Measurements from ENCODE around the gene NTF3. TPM values are rescaled to one million over a fixed set of nuclear protein-coding genes. Genes with fewer than 3 reads are reported as not detected.

NTF3 gene
- total RNA-seq, 1 donor from 2014 or later: 2.1 TPM

DNA sequence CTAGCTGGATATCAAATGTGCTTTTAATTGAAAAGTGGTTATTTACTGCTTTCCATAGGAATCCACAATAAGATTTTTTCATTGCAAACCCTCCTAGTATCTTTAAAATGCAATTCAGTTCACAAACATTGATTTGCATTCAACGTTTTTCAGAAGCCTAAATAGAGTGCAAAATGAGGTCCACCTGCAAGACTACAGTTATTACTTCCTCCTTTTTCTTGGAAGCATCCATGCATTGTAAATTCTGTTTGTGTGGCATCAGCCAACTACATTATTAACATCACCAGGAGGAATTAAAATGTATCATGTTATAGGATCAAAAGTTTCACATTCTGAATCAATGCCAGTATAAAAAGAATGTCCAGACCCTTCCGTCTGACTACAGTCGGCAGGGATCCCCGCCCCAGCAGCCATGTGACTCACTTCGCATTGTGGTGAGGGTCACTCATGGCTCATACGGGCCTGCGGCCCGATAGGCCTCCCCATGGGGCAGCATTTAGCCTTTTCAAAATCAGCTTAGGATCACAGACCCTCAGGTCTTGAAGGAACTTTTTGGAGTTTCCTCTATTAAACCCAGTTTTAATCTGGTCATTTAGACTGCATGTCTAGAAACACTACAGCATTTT, 46.3 kb downstream of the NTF3 start:
- no peak overlapping the region for H3K4me3 ChIP-seq (ENCODE audit: low read depth, low read length)
- TF ChIP-seq, protein P1, sequence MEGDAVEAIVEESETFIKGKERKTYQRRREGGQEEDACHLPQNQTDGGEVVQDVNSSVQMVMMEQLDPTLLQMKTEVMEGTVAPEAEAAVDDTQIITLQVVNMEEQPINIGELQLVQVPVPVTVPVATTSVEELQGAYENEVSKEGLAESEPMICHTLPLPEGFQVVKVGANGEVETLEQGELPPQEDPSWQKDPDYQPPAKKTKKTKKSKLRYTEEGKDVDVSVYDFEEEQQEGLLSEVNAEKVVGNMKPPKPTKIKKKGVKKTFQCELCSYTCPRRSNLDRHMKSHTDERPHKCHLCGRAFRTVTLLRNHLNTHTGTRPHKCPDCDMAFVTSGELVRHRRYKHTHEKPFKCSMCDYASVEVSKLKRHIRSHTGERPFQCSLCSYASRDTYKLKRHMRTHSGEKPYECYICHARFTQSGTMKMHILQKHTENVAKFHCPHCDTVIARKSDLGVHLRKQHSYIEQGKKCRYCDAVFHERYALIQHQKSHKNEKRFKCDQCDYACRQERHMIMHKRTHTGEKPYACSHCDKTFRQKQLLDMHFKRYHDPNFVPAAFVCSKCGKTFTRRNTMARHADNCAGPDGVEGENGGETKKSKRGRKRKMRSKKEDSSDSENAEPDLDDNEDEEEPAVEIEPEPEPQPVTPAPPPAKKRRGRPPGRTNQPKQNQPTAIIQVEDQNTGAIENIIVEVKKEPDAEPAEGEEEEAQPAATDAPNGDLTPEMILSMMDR (conservative IDR thresholded peaks at IDR 0.05; ENCODE audit: low read depth, low read length): no peak
- no peak for DNase-seq (ENCODE audit: low read depth)

DNA sequence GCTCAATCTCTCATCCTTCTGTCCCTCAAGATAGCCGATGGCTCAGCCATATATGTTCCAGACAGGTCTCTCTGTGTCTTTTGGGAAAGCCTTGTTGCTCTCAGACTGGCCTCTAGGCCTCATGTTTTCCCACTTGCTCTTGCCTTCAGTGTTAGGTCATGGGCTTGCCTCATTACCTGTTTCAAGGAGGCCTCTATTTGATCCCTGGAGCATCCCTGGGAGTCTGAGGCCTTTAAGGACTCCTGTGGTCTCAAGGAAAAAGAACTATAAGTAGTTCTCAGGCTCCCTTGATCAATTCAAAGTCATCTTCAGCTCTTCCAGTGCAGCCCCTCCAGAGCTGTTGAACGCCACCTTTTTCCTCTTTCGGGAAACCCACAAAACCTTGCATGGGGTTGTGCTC, 47.9 kb downstream of the NTF3 start:
- H3K4me3 ChIP-seq (ENCODE audit: low read depth, low read length): no peak overlapping the region
- TF ChIP-seq, protein P1 (conservative IDR thresholded peaks at IDR 0.05; ENCODE audit: low read depth, low read length): no peak
- no peak for DNase-seq (ENCODE audit: low read depth)

DNA sequence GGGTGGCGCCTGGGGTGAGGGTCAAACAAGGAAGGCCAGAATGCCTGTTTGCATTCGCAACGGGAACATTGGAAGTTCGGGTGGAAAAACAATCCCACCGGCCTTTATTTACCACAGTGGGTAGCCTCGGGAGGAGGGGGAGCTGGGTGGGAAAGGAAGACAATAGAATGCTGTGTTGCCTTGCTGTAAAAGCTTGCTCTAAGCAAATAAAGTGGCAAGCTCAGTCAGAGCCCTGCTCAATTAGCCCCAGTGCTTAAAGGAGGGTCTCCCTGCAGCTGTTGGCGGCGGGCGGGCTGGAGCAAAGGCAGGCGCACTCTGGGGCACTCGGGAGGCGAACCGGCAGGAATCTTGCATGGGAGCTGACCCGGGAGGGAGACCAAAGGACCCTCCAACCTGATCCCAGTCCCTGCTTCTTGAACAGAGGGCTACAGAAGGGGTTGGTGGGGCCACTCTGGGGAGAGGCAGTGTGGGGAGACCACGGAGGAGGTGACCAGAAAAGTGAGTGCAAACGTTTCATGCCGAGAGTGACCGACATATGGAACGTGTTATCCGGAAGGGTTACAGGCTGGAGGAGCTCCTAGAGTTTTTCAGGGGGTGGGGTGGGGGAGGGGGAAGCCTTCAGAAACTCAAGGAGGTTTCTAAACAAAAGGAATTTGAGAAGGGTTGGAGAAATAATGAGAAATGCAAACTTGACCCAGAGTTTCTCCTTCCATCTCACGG, 48.5 kb downstream of the NTF3 start:
- H3K4me3 ChIP-seq (ENCODE audit: low read depth, low read length): no peak overlapping the region
- no peak for DNase-seq (ENCODE audit: low read depth)
- TF ChIP-seq, protein P1 (conservative IDR thresholded peaks at IDR 0.05; ENCODE audit: low read depth, low read length): no peak

DNA sequence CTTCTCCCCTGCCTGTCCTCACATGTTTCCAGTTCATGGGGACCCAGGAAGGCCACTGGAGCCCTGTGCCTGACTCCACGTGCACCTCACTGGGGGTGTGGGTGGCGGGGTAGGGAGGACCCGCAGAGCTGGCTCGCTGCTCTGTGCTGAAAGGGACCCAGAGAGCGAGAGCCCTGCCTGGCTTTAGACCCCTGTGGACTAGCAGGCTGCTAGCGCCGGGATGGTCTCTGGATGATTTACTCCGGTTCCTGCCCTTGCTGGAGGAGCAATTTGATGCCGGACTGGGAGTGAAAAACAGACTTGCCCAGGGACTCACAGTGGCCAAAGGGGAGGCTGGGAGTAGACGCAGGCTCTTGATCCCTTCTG, 49.0 kb downstream of the NTF3 start:
- no peak for DNase-seq (ENCODE audit: low read depth)
- H3K4me3 ChIP-seq (ENCODE audit: low read depth, low read length): no peak overlapping the region
- TF ChIP-seq, protein P1 (conservative IDR thresholded peaks at IDR 0.05; ENCODE audit: low read depth, low read length): no peak

DNA sequence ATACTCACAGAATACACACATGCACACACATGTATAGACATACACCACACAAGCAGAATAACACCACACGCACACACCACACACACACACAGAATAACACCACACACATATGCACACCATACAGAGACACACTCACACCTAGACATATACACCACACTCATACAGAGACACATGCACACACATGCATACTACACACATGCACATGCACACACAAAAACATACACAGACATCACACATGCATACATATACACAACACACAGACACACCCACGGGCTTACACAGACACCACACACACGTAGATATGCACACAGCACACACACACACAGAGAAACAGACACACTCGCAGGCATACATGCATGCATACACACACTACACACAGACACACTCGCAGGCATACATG, 49.7 kb downstream of the NTF3 start:
- DNase-seq (ENCODE audit: low read depth): no peak
- TF ChIP-seq, protein P1 (conservative IDR thresholded peaks at IDR 0.05; ENCODE audit: low read depth, low read length): no peak
- no peak overlapping the region for H3K4me3 ChIP-seq (ENCODE audit: low read depth, low read length)

DNA sequence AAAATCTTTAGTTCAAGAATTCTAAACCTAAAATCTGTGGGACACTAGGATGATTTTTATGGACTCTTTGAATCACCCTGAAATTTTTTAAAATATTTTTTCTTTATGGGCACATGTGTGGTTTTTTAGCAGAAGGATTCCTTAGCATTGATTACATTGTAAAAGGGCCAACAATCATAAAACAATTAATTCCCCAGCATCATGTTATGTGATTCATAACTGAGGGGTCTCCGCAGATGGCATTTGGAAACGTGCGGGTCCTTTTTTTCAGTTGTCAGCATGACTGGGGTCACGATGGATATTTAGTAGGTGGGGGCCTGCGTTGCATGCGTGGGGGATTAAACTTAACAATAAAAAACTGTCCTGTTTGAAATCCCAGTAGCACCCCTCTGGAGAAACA, 52.5 kb downstream of the NTF3 start:
- no peak overlapping the region for H3K4me3 ChIP-seq (ENCODE audit: low read depth, low read length)
- TF ChIP-seq, protein P1 (conservative IDR thresholded peaks at IDR 0.05; ENCODE audit: low read depth, low read length): no peak

DNA sequence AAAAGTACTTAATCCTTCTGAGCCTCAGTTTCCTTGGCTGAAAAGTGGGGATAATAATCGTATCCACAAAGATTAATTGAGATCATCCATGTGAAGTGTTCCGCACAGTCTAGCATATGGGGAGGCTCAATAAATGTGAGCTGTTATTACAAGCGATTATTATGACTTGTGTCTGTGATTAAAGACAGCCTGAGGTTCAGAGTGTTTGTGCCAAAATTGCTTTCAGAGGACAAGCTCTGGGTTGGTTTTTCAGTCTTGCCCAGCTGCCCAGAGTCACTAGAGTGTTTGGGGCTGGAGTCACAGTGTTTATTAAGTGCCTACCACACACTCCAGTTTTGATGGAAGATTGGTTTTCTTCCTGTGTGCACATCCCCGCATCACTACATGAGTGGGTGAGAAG, 53.5 kb downstream of the NTF3 start:
- H3K4me3 ChIP-seq (ENCODE audit: low read depth, low read length): no peak overlapping the region
- DNase-seq (ENCODE audit: low read depth): no peak
- TF ChIP-seq, protein P1 (conservative IDR thresholded peaks at IDR 0.05; ENCODE audit: low read depth, low read length): no peak

More for the DNA sequence above, 52.5 kb downstream of the NTF3 start:
- no peak for DNase-seq (ENCODE audit: low read depth)
